MCF 10A (cell line): ENCODE data around the gene AXL. TPM values are rescaled to one million over a fixed set of nuclear protein-coding genes. Genes with fewer than 3 reads are reported as not detected.

ENCODE experiments used
- BruUV-seq: library from RNA; stranded (reverse); fragments of 400-500 nt; replicated peaks from 2 replicates; lab custom pipeline; 2021; lab: Mats Ljungman, UMichigan
- CTCF ChIA-PET: fragments of 300-600 bp; sonication (Branson Sonifier 250); formaldehyde crosslinking; extraction: SDS; loops from one replicate; lab custom pipeline; 2021; ENCODE audit warnings: antibody characterized with exemption, inconsistent platforms; lab: Yijun Ruan, JAX
- POLR2A ChIA-PET: fragments of 300-600, 350-650 bp; sonication (Branson Sonifier 250); formaldehyde crosslinking; extraction: SDS; loops from one replicate; lab custom pipeline; 2020; ENCODE audit warnings: antibody characterized with exemption, inconsistent platforms; lab: Yijun Ruan, JAX
- DNase-seq: peaks from one replicate; pipeline ENCODE4 v3.0.0-alpha.2; 2018; ENCODE audit not compliant: unreplicated experiment
- H3K27ac Mint-ChIP-seq: one replicate; pipeline ENCODE4 v1.8.0; 2022; ENCODE audit warnings: mild to moderate bottlenecking, low read depth, mixed read lengths; ENCODE audit not compliant: unreplicated experiment
- H3K27me3 Mint-ChIP-seq: one replicate; pipeline ENCODE4 v1.8.0; 2022; ENCODE audit warnings: mixed read lengths; ENCODE audit not compliant: insufficient read depth, unreplicated experiment
- H3K36me3 Mint-ChIP-seq: one replicate; pipeline ENCODE4 v1.8.0; 2022; ENCODE audit warnings: mild to moderate bottlenecking, moderate library complexity, mixed read lengths; ENCODE audit not compliant: insufficient read depth, unreplicated experiment
- H3K4me1 Mint-ChIP-seq: one replicate; pipeline ENCODE4 v1.8.0; 2022; ENCODE audit warnings: mixed read lengths; ENCODE audit not compliant: insufficient read depth, unreplicated experiment
- H3K4me3 Mint-ChIP-seq: one replicate; pipeline ENCODE4 v1.8.0; 2022; ENCODE audit warnings: mild to moderate bottlenecking, moderate library complexity, mixed read lengths; ENCODE audit not compliant: unreplicated experiment
- H3K9me3 Mint-ChIP-seq: one replicate; pipeline ENCODE4 v1.8.0; 2022; ENCODE audit warnings: mixed read lengths; ENCODE audit not compliant: unreplicated experiment
- CTCF ChIP-seq: fragments of 200-600 bp; IDR thresholded peaks from one replicate; pipeline ENCODE4 v1.8.0; 2022; ENCODE audit warnings: antibody characterized with exemption, mild to moderate bottlenecking; ENCODE audit not compliant: unreplicated experiment
- intact Hi-C: fragments of 100-400 bp; cut with micrococcal nuclease; formaldehyde crosslinking; loops from 2 replicates; pipeline ENCODE4 v1.14.1; 2022
- total RNA-seq: library from RNA; stranded (reverse); gene quantifications from 2 replicates; pipeline ENCODE4 v1.2.3, GENCODE V29; 2022

The AXL gene
- total RNA-seq, 1 experiment from 2014 or later = 165 TPM

GRCh38 chr19:41214161-41214560 lies 4.9 kb upstream of the AXL start:
- TF ChIP-seq CTCF = no peak
- no TSS peak for BruUV-seq
- DNase-seq = no peak
- no peak overlapping the region for H3K27ac Mint-ChIP-seq
- no peaks in the 10 kb centered on the region for H3K27me3 Mint-ChIP-seq
- no peaks in the 10 kb centered on the region for H3K36me3 Mint-ChIP-seq
- peaks cover 26% of the 10 kb centered on the region for H3K4me1 Mint-ChIP-seq
- CTCF ChIA-PET = no interaction called here
- H3K4me3 Mint-ChIP-seq = no peak overlapping the region
- POLR2A ChIA-PET = interaction anchor here (1.5 to 2.8 kb wide), 2 partner anchors 12 to 50 kb away, joined by 4 to 8 read pairs; partner anchors contain the start of gene HNRNPUL1
- H3K9me3 Mint-ChIP-seq = no peaks in the 10 kb centered on the region
- intact Hi-C loops = no loop called here

- H3K9me3 Mint-ChIP-seq = no peaks in the 10 kb centered on the region
- intact Hi-C loops = loop anchor here (2.0 kb wide), 1 partner anchor 45 kb away; no protein-coding TSS in a partner anchor
- no TSS peak for BruUV-seq
- H3K27me3 Mint-ChIP-seq = no peaks in the 10 kb centered on the region
- peaks cover 42% of the 10 kb centered on the region for H3K4me1 Mint-ChIP-seq
- H3K4me3 Mint-ChIP-seq = peak overlapping the region; percentile 62
- CTCF ChIA-PET = interaction anchor here (3.9 kb wide), 1 partner anchor 45 kb away, joined by 30 read pairs; the partner anchor contains the start of gene HNRNPUL1
- DNase-seq = no peak
- POLR2A ChIA-PET = interaction anchor here (0.6 to 14.1 kb wide), 4 partner anchors 11 to 501 kb away, joined by 3 to 345 read pairs (median 8); partner anchors contain the start of genes COQ8B, HNRNPUL1 and ITPKC
- peak overlapping the region; percentile 96 for H3K27ac Mint-ChIP-seq
- H3K36me3 Mint-ChIP-seq = peaks cover 15% of the 10 kb centered on the region
- TF ChIP-seq CTCF = no peak
Measured at GRCh38 chr19:41217741-41218140, 1.3 kb upstream of the AXL start.

- no peak for DNase-seq
- BruUV-seq = TSS peak; percentile 64
Measured at GRCh38 chr19:41218249-41218614, 791 bp upstream of the AXL start.

More at GRCh38 chr19:41218249-41218614, 791 bp upstream of the AXL start:
- TF ChIP-seq CTCF = no peak
- Mint-ChIP-seq H3K4me3 (peak overlapping the region; percentile 78), H3K9me3 (no peaks in the 10 kb centered on the region), H3K36me3 (peaks cover 15% of the 10 kb centered on the region), H3K27ac (peak overlapping the region; percentile 96), H3K4me1 (peaks cover 47% of the 10 kb centered on the region), H3K27me3 (no peaks in the 10 kb centered on the region)
- intact Hi-C loops = loop anchor here (2.0 kb wide), 1 partner anchor 45 kb away; no protein-coding TSS in a partner anchor
- CTCF ChIA-PET = interaction anchor here (0.6 to 3.9 kb wide), 4 partner anchors 14 to 129 kb away, joined by 3 to 30 read pairs (median 4); partner anchors contain the start of gene HNRNPUL1
- POLR2A ChIA-PET = interaction anchor here (0.6 to 14.1 kb wide), 22 partner anchors 10 to 1221 kb away, joined by 3 to 345 read pairs (median 4); partner anchors contain the start of genes ACTMAP, CCDC97, COQ8B and HNRNPUL1
